Activated CD4-positive, alpha-beta T cell treated with anti-CD3 and anti-CD28 coated beads for 36 hours (primary cell): ENCODE measurements around the gene EVL. TPM values are rescaled to one million over a fixed set of nuclear protein-coding genes. Genes with fewer than 3 reads are reported as not detected.
A peak's percentile ranks its signal among the peaks of the same experiment; 100 is the strongest.

Source experiments
- ATAC-seq: fragments of 200-7000 bp; cut with Tn5 transposase; one replicate; pipeline ENCODE4 v1.10.0; 2021; ENCODE audit warnings: mild to moderate bottlenecking, moderate library complexity
- CTCF ChIA-PET: fragments of 350-600 bp; sonication (Branson Sonifier 250); formaldehyde crosslinking; loops from one replicate; lab custom pipeline; 2021; ENCODE audit warnings: antibody characterized with exemption; lab: Charles Lee
- POLR2A ChIA-PET: fragments of 350-600 bp; sonication (Branson Sonifier 250); formaldehyde crosslinking; loops from one replicate; lab custom pipeline; 2021; ENCODE audit warnings: antibody characterized with exemption, inconsistent platforms; lab: Charles Lee
- DNase-seq: peaks from one replicate; pipeline ENCODE4 v3.0.0-alpha.2; 2020
- H3K27ac Mint-ChIP-seq: one replicate; pipeline ENCODE4 v1.8.0; 2021; ENCODE audit warnings: mixed read lengths
- H3K27me3 Mint-ChIP-seq: one replicate; pipeline ENCODE4 v1.8.0; 2021; ENCODE audit warnings: mixed read lengths
- H3K36me3 Mint-ChIP-seq: one replicate; pipeline ENCODE4 v1.8.0; 2021; ENCODE audit warnings: low read depth, mixed read lengths
- H3K4me1 Mint-ChIP-seq: one replicate; pipeline ENCODE4 v1.8.0; 2021; ENCODE audit warnings: mixed read lengths
- H3K4me3 Mint-ChIP-seq: one replicate; pipeline ENCODE4 v1.8.0; 2021; ENCODE audit warnings: mild to moderate bottlenecking, moderate library complexity, mixed read lengths
- H3K9me3 Mint-ChIP-seq: one replicate; pipeline ENCODE4 v1.8.0; 2021; ENCODE audit warnings: low read depth, mixed read lengths
- intact Hi-C, 2 experiments: fragments of 100-400 bp; cut with DNase I in 1 of 2; cut with micrococcal nuclease in 1 of 2; formaldehyde crosslinking; loops; one replicate each; pipeline versions ENCODE4 v1.14.2 to v1.15.1; 2022 to 2024; cut with DNase I, micrococcal nuclease
- total RNA-seq, 2 experiments: library from RNA; stranded (reverse); gene quantifications; one replicate each; pipeline ENCODE4 v1.2.3, GENCODE V29; 2021

EVL gene
- total RNA-seq, 2 experiments from 2014 or later = 249 to 378 TPM

DNA sequence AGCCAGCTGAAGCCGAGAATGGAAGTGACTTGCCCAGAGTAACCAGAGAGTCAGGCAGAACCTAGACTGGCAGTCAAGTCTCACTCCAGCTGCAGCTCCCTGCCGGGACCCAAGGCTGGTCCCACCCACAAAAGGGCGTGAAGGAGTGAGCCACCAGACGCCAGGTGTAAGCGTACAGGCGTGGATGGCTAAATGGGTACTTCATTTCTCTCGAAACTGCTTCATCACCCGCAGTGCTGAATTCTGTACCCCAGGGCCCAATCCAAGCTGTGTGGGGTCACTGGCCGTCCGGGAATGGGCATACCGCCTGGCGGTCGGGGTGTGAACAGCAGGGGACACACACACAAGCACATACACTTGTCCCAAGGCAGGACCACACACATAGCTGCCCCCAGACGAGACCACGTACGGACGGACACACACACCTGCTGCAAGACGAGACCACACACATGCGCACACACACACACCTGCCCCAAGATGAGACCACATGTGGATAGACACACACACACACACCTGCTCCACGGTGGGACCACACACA lies 59.4 kb downstream of the EVL start:
- Mint-ChIP-seq H3K9me3 (no peaks in the 10 kb centered on the region), H3K27me3 (no peaks in the 10 kb centered on the region), H3K4me3 (no peak overlapping the region), H3K4me1 (no peaks in the 10 kb centered on the region), H3K27ac (peak overlapping the region; percentile 20), H3K36me3 (peaks cover 28% of the 10 kb centered on the region)
- POLR2A ChIA-PET = no interaction called here
- intact Hi-C loops = no loop called here
- ATAC-seq (no peak), DNase-seq (no peak)
- CTCF ChIA-PET = interaction anchor here (0.5 kb wide), 1 partner anchor 12 kb away, joined by 3 read pairs; no protein-coding TSS in a partner anchor

DNA sequence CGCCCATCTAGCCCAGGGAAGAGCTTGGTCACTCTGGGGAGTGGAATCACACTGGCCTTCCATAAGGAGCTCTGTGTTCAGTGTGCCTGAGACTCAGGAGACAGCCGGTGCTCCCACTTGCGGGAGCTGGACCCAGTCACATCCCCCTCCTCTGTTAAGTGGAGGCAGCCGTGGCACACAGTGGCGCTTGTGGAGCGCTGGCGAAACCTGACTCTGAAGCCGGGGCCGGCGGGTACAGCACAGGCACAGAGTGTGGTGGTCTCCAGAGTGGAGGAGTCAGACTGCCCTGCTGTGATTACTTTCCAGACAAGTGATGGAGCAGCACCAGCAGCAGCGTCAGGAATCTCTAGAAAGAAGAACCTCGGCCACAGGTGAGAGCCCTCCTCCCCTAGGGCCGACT lies 61.2 kb downstream of the EVL start:
- intact Hi-C loops = no loop called here
- POLR2A ChIA-PET = no interaction called here
- peaks cover 36% of the 10 kb centered on the region for H3K36me3 Mint-ChIP-seq

DNA sequence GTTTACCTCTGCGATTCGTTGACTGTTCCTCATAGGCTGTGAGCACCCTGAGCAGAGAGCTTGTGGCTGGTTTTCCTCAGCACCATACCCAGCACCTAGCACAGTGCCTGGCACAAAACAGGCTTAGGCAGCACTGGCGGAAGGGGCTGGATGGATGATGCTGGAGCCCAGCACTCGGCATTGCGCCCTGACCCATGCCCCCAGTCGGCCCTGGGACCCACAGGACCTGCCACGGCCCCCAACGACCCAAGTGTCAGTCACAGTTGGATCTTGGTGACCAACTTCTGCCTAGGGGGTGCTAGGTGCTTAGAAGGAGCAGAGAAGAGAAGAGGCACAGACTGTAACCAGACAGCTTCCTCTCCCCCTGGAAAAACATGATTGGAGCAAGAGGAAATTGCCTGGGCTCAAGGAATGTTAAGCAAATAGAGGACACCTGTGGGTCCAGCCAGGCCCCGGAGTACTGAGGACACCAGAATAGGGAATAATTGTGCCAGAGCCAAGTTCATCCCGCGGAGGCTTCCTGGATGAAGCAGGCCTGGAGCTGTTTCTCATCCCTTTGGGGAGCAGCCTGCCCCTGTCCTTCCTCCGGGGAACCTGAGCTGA lies 62.7 kb downstream of the EVL start:
- H3K4me3 Mint-ChIP-seq = no peak overlapping the region
- H3K27ac Mint-ChIP-seq = no peak overlapping the region
- CTCF ChIA-PET = interaction anchor here (0.8 kb wide), 1 partner anchor 12 kb away, joined by 3 read pairs; no protein-coding TSS in a partner anchor
- no peaks in the 10 kb centered on the region for H3K4me1 Mint-ChIP-seq
- ATAC-seq (no peak), DNase-seq (no peak)
- no peaks in the 10 kb centered on the region for H3K9me3 Mint-ChIP-seq
- POLR2A ChIA-PET = no interaction called here
- H3K27me3 Mint-ChIP-seq = no peaks in the 10 kb centered on the region
- intact Hi-C loops = no loop called here
- H3K36me3 Mint-ChIP-seq = peaks cover 47% of the 10 kb centered on the region

More for the DNA sequence above, 61.2 kb downstream of the EVL start:
- CTCF ChIA-PET = interaction anchor here (0.7 kb wide), 1 partner anchor 52 kb away, joined by 3 read pairs; no protein-coding TSS in a partner anchor
- no peak for DNase-seq
- Mint-ChIP-seq H3K27me3 (no peaks in the 10 kb centered on the region), H3K4me1 (no peaks in the 10 kb centered on the region), H3K9me3 (no peaks in the 10 kb centered on the region), H3K27ac (no peak overlapping the region), H3K4me3 (no peak overlapping the region)
- ATAC-seq = no peak

DNA sequence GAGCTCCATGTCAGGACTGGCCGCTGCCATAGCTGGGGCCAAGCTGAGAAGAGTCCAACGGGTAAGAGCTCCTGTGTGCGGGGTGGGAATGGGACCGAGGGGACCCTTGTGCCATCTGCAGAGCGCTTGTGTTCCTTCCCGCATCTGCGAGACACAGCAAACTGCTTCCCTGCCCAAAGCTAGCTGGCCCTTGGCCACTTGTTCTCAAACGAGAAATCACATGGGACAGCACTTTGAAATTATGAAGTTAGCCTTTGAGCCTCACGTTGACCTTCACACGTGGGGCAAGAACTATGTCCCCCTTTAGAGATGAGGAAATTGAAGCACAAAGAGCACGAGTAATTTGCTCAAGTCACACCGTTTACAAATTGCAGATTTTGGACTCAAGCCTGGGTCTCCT lies 63.5 kb downstream of the EVL start:
- no peaks in the 10 kb centered on the region for H3K9me3 Mint-ChIP-seq
- ChIA-PET POLR2A (no interaction called here), CTCF (no interaction called here)
- no peaks in the 10 kb centered on the region for H3K4me1 Mint-ChIP-seq
- ATAC-seq (no peak), DNase-seq (no peak)
- H3K27me3 Mint-ChIP-seq = no peaks in the 10 kb centered on the region
- no peak overlapping the region for H3K27ac Mint-ChIP-seq
- no peak overlapping the region for H3K4me3 Mint-ChIP-seq
- peaks cover 49% of the 10 kb centered on the region for H3K36me3 Mint-ChIP-seq
- intact Hi-C loops = no loop called here

DNA sequence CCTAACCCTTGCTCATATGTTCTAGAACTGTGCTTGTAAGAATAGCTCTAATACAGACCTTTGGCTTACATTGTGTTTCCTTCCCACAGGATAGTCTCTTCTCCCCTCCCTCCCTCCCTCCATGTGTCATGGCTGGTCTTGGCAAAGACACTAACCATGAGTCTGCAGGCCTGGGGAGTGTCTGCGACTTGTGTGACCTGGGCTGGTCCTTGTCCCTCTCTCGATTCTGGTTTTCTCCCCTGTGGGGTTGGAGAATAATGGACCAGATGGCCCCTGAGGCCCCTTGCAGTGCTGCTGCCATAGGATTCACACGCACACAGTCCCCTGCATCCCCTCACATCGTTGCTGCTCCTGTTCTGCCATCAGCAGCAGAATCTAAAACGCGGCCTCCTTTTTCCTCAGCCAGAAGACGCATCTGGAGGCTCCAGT lies 64.0 kb downstream of the EVL start:
- H3K36me3 Mint-ChIP-seq = peaks cover 51% of the 10 kb centered on the region
- peak overlapping the region; percentile 42 for H3K27ac Mint-ChIP-seq
- H3K4me3 Mint-ChIP-seq = no peak overlapping the region
- no peaks in the 10 kb centered on the region for H3K9me3 Mint-ChIP-seq
- H3K4me1 Mint-ChIP-seq = no peaks in the 10 kb centered on the region
- POLR2A ChIA-PET = no interaction called here
- CTCF ChIA-PET = interaction anchor here (1.3 kb wide), 1 partner anchor 146 kb away, joined by 3 read pairs; no protein-coding TSS in a partner anchor
- intact Hi-C loops = no loop called here
- DNase-seq (no peak), ATAC-seq (no peak)
- H3K27me3 Mint-ChIP-seq = no peaks in the 10 kb centered on the region

DNA sequence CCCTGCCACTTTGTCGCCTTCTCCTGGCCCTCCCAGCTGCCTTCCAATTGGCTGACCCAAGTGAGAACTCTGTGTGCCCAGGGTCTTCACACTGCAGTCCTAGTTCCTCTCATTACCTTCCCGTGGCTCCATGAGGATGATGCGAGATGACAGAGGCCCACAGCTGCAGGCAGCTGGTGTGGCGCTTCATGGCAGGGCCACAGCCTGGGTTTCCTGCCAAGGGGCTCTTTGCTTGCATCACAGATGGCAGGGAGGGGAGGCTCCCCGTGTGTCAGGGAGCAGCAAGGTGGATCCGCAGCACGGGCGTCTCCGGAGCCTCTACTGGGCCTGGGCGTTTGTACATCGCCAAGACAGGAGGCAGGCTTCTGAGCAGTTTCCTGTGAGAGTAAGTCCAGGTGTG lies 65.3 kb downstream of the EVL start:
- ChIA-PET CTCF (interaction anchor here (1.2 to 1.3 kb wide), 2 partner anchors 16 to 148 kb away, joined by 3 read pairs; no protein-coding TSS in a partner anchor), POLR2A (no interaction called here)
- H3K4me1 Mint-ChIP-seq = no peaks in the 10 kb centered on the region
- intact Hi-C loops = no loop called here
- DNase-seq = no peak
- no peaks in the 10 kb centered on the region for H3K9me3 Mint-ChIP-seq
- H3K27ac Mint-ChIP-seq = peak overlapping the region; percentile 43
- H3K4me3 Mint-ChIP-seq = no peak overlapping the region
- H3K36me3 Mint-ChIP-seq = peaks cover 49% of the 10 kb centered on the region
- no peak for ATAC-seq
- no peaks in the 10 kb centered on the region for H3K27me3 Mint-ChIP-seq

DNA sequence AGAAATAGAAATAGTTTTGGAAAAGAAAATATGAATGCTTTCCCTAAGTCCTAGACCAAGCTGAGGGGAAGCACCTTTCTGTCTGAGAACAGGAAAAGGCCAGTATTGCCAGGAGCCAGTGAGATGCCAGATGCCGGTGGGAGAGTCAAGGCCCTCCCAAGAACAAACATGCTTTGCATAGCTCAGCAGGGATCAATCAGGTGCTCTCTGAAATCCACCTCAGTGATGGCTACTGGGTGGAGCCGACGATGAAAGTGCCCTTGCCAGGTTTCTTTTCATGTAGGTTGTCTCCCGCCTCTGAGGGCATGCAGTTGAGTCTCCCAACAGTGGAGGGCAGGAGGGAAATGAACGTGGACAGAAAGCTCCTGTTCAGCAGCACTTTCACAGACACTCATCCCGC lies 66.0 kb downstream of the EVL start:
- ATAC-seq (no peak), DNase-seq (no peak)
- Mint-ChIP-seq H3K9me3 (no peaks in the 10 kb centered on the region), H3K27ac (peak overlapping the region; percentile 84), H3K36me3 (peaks cover 51% of the 10 kb centered on the region), H3K4me3 (no peak overlapping the region), H3K4me1 (no peaks in the 10 kb centered on the region), H3K27me3 (no peaks in the 10 kb centered on the region)
- POLR2A ChIA-PET = no interaction called here
- CTCF ChIA-PET = interaction anchor here (0.9 to 1.4 kb wide), 4 partner anchors 10 to 59 kb away, joined by 4 to 5 read pairs (median 4); no protein-coding TSS in a partner anchor
- intact Hi-C loops = no loop called here

DNA sequence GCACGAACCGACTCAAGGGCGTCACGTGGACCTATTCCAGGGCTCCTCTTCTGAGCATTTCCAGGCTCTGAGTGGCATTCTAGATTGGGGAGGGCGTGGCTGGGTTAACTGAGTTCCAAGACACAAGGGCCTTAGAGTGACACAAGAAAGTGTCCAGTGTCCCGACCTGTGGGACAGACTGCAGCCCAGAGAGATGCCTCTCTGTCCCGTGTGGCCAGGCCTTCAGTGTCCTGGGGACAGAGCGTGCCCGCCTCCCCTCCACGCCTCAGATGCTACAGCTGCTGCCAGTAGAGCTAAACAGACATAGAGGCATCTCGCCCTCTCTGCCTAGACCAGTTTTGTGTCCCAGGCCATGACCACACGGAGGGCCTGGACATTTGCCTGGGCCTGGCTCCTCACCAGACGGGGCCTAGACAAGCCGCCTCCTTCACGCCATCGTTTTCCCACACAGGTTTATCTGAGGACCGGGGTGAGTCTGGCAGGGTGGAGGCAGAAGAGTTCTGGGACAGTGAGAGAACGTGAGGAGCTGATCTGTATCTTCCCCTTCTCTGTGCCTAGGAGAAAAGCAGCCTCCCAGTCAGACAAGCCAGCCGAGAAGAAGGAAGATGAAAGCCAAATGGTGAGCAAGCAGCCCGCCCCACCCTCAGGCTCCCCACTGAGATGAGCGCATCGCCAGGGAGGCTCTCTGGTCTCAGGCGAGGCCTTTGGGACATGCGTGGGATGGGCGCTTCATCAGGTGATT lies 67.1 kb downstream of the EVL start:
- intact Hi-C loops = no loop called here
- H3K9me3 Mint-ChIP-seq = no peaks in the 10 kb centered on the region
- no peak overlapping the region for H3K4me3 Mint-ChIP-seq
- no peak overlapping the region for H3K27ac Mint-ChIP-seq
- no peaks in the 10 kb centered on the region for H3K4me1 Mint-ChIP-seq
- peaks cover 58% of the 10 kb centered on the region for H3K36me3 Mint-ChIP-seq
- ChIA-PET POLR2A (no interaction called here), CTCF (interaction anchor here (0.5 to 1.4 kb wide), 4 partner anchors 8 to 170 kb away, joined by 3 to 5 read pairs (median 4); no protein-coding TSS in a partner anchor)
- ATAC-seq (no peak), DNase-seq (no peak)
- no peaks in the 10 kb centered on the region for H3K27me3 Mint-ChIP-seq

DNA sequence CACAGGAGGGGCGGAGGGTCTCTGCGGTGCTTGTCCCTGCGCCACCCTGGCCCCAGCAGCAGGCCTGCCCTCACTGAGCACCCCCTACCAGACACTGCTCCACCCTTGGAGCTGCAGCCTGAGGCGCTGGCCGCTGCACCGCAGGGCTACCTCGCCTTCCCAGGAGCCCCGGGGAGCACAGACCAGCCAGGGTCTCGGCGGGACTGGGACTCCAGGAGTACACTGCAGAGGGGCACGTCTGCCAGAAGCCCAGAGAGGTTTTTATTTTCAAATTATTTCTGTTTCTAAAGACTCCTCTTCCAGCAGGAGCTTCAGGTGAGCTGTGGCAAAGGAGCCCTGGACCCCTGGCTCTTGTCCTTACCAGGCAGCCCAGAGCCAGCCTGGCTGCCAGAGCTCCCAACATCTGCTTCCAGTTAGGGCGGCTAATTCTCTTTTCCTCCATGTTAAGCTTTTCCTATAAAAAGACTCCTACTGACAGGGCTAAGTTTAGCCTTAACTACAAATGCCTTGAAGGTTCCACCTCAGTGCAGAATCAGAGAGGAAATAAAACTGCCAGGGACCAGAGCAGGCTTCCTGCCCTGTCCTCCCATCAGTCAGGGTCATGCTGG lies 67.8 kb downstream of the EVL start:
- intact Hi-C loops = no loop called here
- H3K36me3 Mint-ChIP-seq = peaks cover 56% of the 10 kb centered on the region
- H3K9me3 Mint-ChIP-seq = no peaks in the 10 kb centered on the region
- no peaks in the 10 kb centered on the region for H3K27me3 Mint-ChIP-seq
- DNase-seq = no peak
- POLR2A ChIA-PET = interaction anchor here (0.6 kb wide), 1 partner anchor 97 kb away, joined by 3 read pairs; no protein-coding TSS in a partner anchor
- CTCF ChIA-PET = interaction anchor here (0.7 to 1.1 kb wide), 2 partner anchors 15 to 89 kb away, joined by 3 read pairs; no protein-coding TSS in a partner anchor
- no peaks in the 10 kb centered on the region for H3K4me1 Mint-ChIP-seq
- H3K27ac Mint-ChIP-seq = no peak overlapping the region
- H3K4me3 Mint-ChIP-seq = no peak overlapping the region
- no peak for ATAC-seq

DNA sequence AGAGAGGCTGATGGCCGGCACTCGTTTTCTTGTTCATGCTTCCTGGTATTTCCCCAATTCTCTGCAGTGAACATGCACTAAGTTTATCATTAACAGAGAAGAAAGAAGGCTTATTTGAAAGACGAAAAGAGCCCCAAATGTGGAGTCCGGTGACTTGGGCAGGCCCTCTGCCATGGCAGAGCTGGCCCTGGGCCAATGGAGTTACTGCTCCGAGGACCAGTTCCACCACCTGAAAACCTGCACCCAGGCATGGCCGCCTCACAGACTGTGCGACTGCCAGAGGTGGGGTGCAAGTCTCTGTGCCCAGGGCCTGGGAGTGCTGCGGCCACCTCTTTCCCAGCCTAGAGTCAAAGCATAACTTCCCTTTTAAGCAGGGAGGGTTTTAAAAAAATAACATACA lies 69.4 kb downstream of the EVL start:
- CTCF ChIA-PET = interaction anchor here (0.6 to 0.7 kb wide), 2 partner anchors 127 to 153 kb away, joined by 3 read pairs; no protein-coding TSS in a partner anchor
- Mint-ChIP-seq H3K9me3 (no peaks in the 10 kb centered on the region), H3K4me3 (no peak overlapping the region), H3K27ac (no peak overlapping the region), H3K27me3 (no peaks in the 10 kb centered on the region), H3K4me1 (no peaks in the 10 kb centered on the region), H3K36me3 (peaks cover 63% of the 10 kb centered on the region)
- ATAC-seq = no peak
- POLR2A ChIA-PET = no interaction called here
- no peak for DNase-seq
- intact Hi-C loops = no loop called here

DNA sequence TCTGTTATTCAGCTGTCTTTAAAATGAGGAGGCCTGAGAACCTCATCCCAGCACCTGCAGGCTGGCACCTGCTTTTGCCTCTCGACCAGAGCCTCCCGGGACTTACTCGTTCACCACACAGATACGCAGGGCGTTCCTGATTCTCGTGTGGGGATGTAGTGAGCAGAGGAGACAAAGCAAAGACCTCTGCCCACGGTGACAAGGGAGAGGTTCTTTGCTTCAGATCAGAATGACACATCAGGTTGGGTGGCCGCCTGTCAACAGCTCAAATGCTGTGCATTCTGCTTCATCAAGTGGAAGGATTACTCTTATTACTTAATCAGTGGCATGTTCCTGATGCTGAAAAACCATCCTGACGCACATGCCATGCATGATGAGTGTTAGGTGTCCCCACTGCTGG lies 69.9 kb downstream of the EVL start:
- ATAC-seq (no peak), DNase-seq (no peak)
- Mint-ChIP-seq H3K4me3 (no peak overlapping the region), H3K9me3 (no peaks in the 10 kb centered on the region), H3K27ac (peak overlapping the region; percentile 51), H3K4me1 (no peaks in the 10 kb centered on the region), H3K27me3 (no peaks in the 10 kb centered on the region), H3K36me3 (peaks cover 61% of the 10 kb centered on the region)
- intact Hi-C loops = no loop called here
- CTCF ChIA-PET = interaction anchor here (0.7 kb wide), 1 partner anchor 154 kb away, joined by 3 read pairs; no protein-coding TSS in a partner anchor
- POLR2A ChIA-PET = no interaction called here
